ENCODE data around the gene NFATC2.

NFATC2 gene

GRCh38 chr20:51529758-51530157 is 12.8 kb downstream of the NFATC2 start:
- in situ Hi-C loops (cut with HindIII; ENCODE audit: low pct_ligation_motif_present, low sequenced_read_pairs) = no loop called here
- no peak overlapping the region for H3K4me3 ChIP-seq (ENCODE audit: low read depth, low read length)
- no peaks in the 10 kb centered on the region for H3K27me3 ChIP-seq (replicated peaks)
- no peak for DNase-seq
- TF ChIP-seq, protein P1, sequence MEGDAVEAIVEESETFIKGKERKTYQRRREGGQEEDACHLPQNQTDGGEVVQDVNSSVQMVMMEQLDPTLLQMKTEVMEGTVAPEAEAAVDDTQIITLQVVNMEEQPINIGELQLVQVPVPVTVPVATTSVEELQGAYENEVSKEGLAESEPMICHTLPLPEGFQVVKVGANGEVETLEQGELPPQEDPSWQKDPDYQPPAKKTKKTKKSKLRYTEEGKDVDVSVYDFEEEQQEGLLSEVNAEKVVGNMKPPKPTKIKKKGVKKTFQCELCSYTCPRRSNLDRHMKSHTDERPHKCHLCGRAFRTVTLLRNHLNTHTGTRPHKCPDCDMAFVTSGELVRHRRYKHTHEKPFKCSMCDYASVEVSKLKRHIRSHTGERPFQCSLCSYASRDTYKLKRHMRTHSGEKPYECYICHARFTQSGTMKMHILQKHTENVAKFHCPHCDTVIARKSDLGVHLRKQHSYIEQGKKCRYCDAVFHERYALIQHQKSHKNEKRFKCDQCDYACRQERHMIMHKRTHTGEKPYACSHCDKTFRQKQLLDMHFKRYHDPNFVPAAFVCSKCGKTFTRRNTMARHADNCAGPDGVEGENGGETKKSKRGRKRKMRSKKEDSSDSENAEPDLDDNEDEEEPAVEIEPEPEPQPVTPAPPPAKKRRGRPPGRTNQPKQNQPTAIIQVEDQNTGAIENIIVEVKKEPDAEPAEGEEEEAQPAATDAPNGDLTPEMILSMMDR (IDR thresholded peaks at IDR 0.05; ENCODE audit: low read depth, low read length, missing control alignments) = no peak
- no peak overlapping the region for H3K27ac ChIP-seq
- no peaks in the 10 kb centered on the region for H3K36me3 ChIP-seq (replicated peaks)

- H3K27ac ChIP-seq = peak overlapping the region; percentile 13
- DNase-seq = peak; percentile 59
These were observed 13.3 kb downstream of the NFATC2 start for GRCh38 chr20:51529081-51529681.

GRCh38 chr20:51528263-51529027 is 14.1 kb downstream of the NFATC2 start:
- DNase-seq = no peak
- H3K27me3 ChIP-seq (replicated peaks) = no peaks in the 10 kb centered on the region
- peak overlapping the region; percentile 13 for H3K27ac ChIP-seq
- H3K36me3 ChIP-seq (replicated peaks) = no peaks in the 10 kb centered on the region
- TF ChIP-seq, protein P1 (IDR thresholded peaks at IDR 0.05; ENCODE audit: low read depth, low read length, missing control alignments) = no peak
- no peak overlapping the region for H3K4me3 ChIP-seq (ENCODE audit: low read depth, low read length)
- in situ Hi-C loops (cut with HindIII; ENCODE audit: low pct_ligation_motif_present, low sequenced_read_pairs) = no loop called here

More at GRCh38 chr20:51529081-51529681, 13.3 kb downstream of the NFATC2 start:
- peak overlapping the region; percentile 22 for H3K4me3 ChIP-seq (ENCODE audit: low read depth, low read length)
- no peaks in the 10 kb centered on the region for H3K36me3 ChIP-seq (replicated peaks)
- no peaks in the 10 kb centered on the region for H3K27me3 ChIP-seq (replicated peaks)
- TF ChIP-seq, protein P1 (IDR thresholded peaks at IDR 0.05; ENCODE audit: low read depth, low read length, missing control alignments) = no peak
- in situ Hi-C loops (cut with HindIII; ENCODE audit: low pct_ligation_motif_present, low sequenced_read_pairs) = no loop called here

- Histone ChIP-seq H3K27ac (no peak overlapping the region), H3K27me3 (replicated peaks) (no peaks in the 10 kb centered on the region), H3K36me3 (replicated peaks) (no peaks in the 10 kb centered on the region), H3K4me3 (ENCODE audit: low read depth, low read length) (no peak overlapping the region)
- in situ Hi-C loops (cut with HindIII; ENCODE audit: low pct_ligation_motif_present, low sequenced_read_pairs) = no loop called here
- TF ChIP-seq, protein P1 (IDR thresholded peaks at IDR 0.05; ENCODE audit: low read depth, low read length, missing control alignments) = no peak
- DNase-seq = no peak
These were observed 15.8 kb downstream of the NFATC2 start for GRCh38 chr20:51526754-51527153.

GRCh38 chr20:51526106-51526470 is 16.4 kb downstream of the NFATC2 start:
- in situ Hi-C loops (cut with HindIII; ENCODE audit: low pct_ligation_motif_present, low sequenced_read_pairs) = no loop called here
- DNase-seq = no peak
- no peaks in the 10 kb centered on the region for H3K27me3 ChIP-seq (replicated peaks)
- H3K36me3 ChIP-seq (replicated peaks) = no peaks in the 10 kb centered on the region
- H3K27ac ChIP-seq = no peak overlapping the region
- TF ChIP-seq, protein P1 (IDR thresholded peaks at IDR 0.05; ENCODE audit: low read depth, low read length, missing control alignments) = no peak
- H3K4me3 ChIP-seq (ENCODE audit: low read depth, low read length) = no peak overlapping the region
